NCI-H748 (cell line): ENCODE data around the gene TP53INP2.
"Not testable (repeated sequence)": the region's sequence is repeated elsewhere in the genome, so short reads cannot be mapped to it uniquely, and the experiment has no call there.

Experiments
- DNase-seq: peaks from one replicate; lab custom pipeline; 2025; ENCODE audit not compliant: unreplicated experiment; lab: John Stamatoyannopoulos, UW

The TP53INP2 gene

DNA sequence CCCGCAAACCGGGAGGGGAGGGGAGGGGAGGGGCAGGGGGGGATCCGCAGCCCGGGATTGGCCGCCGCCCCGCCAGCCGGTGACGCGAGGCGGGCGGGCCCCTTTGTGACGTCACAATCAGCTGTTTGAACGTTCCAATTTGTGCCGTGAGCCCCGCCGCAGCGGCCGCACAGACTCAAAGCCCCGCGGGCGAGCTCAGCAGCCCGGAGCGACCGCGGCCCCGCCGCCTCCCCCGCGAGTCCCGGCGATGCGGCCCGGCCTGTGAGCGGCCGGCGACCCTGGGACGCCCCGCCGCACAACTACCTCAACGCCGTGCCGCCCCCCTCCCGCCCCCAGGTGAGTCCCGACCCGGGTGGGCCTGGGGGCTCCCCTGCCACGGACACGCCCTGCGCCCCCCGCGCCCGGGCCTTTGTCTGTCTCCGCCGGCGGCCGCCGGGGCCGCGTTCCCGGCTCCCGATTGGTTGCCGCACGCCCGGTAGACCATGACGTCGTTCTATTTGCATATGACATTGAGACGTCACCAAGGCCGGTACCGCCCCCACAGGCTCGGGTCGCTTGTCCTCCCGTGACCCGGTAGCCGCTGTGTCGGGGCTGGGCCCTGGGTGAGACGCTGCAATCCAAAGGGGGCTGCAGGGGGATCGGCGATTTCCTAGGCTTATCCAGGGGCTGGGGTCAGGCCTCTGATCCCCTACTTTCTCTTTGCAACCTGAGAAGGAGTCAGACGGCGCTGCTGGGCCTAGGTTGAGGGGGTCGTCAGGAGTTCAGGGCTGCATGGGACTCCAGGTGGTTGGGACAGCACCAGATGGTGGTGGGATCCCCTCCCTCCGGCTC lies at the start of gene TP53INP2:
TP53INP2 (plus strand) TSS at position 168 of the 831 bp plus-strand sequence. CDS start 4,396 bp downstream, outside the sequence.
- DNase-seq = peak; percentile 92

- DNase-seq = not testable (repeated sequence)
These were observed 45.5 kb upstream of the TP53INP2 start for GRCh38 chr20:34658654-34659053.

DNA sequence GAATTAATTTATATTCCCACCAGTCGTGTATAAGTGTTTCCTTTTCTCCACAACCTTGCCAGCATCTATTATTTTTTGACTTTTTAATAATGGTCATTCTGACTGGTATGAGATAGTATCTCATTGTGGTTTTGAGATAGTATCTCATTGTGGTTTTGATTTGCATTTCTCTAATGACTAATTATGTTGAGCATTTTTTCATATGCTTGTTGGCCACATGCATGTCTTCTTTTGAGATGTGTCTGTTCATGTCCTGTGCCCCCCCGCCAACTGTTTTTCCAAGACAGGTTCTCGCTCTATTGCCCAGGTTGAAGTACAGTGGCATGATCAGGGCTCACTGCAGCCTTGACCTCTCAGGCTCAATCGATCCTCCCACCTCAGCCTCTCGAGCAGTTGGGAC lies 42.3 kb upstream of the TP53INP2 start:
- not testable (repeated sequence) for DNase-seq

DNA sequence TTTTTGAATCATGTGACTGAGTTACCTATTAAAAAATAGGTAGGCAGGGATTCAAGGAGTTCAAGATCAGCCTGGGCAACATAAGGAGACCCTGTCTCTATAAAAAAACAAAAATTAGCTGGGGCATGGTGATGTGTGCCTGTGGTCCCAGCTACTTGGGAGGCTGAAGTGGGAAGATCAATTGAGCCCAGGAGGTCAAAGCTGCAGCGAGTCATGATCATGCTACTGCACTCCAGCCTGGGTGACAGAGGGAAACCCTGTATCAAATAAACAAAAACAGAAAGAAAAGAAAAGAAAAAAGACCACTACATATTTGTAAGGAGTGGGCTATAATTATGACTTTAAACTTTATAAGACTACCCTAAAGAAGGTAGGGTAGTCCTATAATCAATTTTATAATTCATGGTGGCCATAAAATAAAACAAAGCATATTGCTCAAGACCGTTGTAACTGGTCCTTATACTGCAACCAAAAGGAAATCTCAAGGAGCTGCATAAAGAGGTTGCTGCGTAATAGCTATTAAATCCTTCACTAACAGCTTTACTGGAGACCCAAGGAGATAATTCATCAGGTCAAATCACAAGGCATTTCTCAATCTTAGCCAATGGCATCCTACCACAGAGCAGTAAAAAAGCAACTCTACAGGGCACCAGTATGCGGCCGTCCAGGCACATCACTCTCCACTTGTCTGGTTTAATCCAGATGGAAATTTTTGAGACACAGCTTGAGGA lies 40.8 kb upstream of the TP53INP2 start:
- no peak for DNase-seq

- not testable (repeated sequence) for DNase-seq
These were observed 39.4 kb upstream of the TP53INP2 start for GRCh38 chr20:34664751-34665150.

GRCh38 chr20:34669094-34669493 lies 35.0 kb upstream of the TP53INP2 start:
- DNase-seq = no peak

- no peak for DNase-seq
These were observed 30.7 kb upstream of the TP53INP2 start for GRCh38 chr20:34673412-34673811.

DNA sequence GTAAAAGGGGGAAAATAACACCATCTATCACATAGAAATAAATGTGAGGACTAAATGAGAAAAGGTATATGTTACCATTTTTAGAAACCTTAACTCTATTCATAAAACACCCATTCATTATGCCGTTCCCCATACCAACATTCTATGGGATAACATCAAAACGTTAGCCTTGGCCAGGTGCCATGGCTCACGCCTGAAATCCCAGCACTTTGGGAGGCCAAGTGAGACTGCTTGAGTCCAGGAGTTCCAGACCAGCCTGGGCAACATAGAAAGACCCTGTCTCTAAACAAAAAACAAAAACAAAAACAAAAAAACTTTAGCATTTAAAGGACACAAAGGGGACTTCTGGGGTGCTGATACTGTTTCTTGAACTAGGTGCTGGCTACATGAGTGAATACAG lies 28.6 kb upstream of the TP53INP2 start:
- DNase-seq = peak; percentile 5

- DNase-seq = no peak
These were observed 28.0 kb upstream of the TP53INP2 start for GRCh38 chr20:34675993-34676641.

GRCh38 chr20:34676642-34677373 lies 27.3 kb upstream of the TP53INP2 start, which contains the start of gene PIGU:
PIGU (minus strand) TSS chr20:34677092; CDS start chr20:34677085, 7 bp downstream.
- DNase-seq = peak; percentile 98

GRCh38 chr20:34680586-34681175 lies 23.5 kb upstream of the TP53INP2 start:
- no peak for DNase-seq

- DNase-seq = no peak
These were observed 20.5 kb upstream of the TP53INP2 start for GRCh38 chr20:34683667-34684066.

DNA sequence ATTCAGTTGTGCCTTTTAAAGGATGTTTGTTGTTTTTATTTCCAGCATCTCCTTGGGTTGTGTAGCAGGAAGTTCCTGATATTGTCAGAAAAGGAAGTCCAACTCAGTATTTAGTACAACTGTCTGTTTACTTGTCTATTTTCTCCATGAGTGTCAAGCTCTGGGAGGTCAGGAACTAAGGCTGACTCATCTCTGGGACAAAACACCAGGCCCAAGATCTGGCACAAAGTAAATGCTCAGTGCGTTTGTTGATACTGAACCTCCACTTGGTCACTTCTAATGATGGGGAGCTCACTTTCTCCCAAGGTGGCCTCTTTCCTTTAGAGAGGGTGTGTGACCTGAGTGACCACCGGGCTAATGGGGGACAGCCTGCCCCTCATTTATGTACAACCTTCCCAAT lies 14.7 kb upstream of the TP53INP2 start:
- DNase-seq = no peak

DNA sequence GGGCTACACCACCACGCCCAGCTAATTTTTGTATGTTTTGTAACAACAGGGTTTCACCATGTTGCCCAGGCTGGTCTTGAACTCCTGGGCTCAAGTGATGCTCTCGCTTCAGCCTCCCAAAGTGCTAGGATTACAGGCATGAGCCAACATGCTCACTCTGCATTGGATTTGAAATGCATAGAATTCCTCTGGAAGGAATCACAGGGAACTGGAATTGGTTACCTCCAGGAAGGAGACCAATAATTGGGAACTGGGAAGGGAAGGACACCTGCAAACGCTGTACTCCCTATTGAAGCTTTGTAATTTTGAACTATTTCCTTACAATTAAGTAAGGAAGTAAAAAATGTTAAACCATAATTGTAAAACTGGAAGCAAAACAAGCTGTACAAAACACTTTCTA lies 12.3 kb upstream of the TP53INP2 start:
- no peak for DNase-seq

DNA sequence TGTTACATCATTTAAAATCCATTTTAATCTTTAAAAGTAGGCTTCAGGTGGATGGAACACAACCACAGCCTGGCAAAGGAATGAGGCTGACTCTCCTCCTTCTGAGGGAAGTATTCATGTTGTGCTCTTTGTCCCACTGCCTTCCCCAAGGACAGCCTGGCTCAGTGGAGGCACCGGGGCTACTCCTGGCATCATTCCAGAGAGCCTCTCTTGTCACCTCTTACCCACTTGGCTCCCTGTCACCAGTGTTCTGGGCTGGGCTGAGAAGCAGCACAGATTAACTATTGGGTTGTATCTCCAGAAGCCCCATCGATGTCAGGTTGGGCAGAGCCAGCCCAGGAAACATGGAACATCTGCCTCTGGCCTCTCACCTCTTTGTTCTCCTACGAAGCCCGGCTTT lies 10.7 kb upstream of the TP53INP2 start:
- DNase-seq = no peak

DNA sequence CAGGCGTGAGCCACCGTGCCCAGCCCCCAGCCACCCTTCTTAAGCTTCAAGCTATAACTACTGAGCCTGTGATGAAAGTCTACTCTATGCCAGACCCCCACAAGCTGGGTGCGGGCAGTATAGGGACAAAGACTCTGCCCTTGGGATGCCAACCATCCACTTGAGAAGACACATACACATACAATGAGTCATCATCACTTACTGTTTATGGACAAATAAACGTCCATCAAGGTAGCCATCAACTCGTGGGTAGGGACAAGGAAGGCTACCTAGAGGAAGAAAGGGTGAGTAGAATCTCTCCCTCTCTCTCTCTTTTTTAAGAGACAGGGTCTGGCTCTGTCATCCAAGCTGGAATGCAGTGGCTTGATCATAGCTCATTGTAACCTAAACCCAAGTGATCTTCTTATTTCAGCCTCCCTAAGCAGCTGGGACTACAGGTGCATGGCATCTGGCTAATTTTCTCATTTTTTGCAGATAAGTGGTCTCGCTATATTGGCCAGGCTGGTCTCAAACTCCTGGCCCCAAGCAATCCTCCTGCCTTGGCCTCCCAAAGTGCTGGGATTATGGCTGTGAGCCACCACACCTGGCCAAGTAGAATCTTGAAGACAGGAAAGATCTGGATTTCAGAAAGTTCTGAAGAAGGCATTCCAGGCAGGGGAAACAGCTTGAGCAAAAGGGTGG lies 2.6 kb upstream of the TP53INP2 start:
- no peak for DNase-seq

- no peak for DNase-seq
These were observed 1.1 kb upstream of the TP53INP2 start for GRCh38 chr20:34703061-34703423.

GRCh38 chr20:34703424-34704176 lies 544 bp upstream of the TP53INP2 start:
- peak; percentile 52 for DNase-seq

GRCh38 chr20:34705008-34705396 lies 858 bp downstream of the TP53INP2 start:
- DNase-seq = peak; percentile 48
